Fibroblast of pulmonary artery (primary cell): Measurements from ENCODE around the gene CRYBB1.

ENCODE experiments used
- DNase-seq: peaks from one replicate; pipeline ENCODE4 v3.0.0-alpha.2; 2010; ENCODE audit warnings: low read depth
- H3K4me3 ChIP-seq: replicated peaks from 2 replicates; pipeline ENCODE4 v1.5.1; 2011; ENCODE audit warnings: low read depth, mild to moderate bottlenecking, control low read depth, low read length, moderate library complexity
- TF ChIP-seq, protein P1 (sequence below): IDR thresholded peaks from 2 replicates; pipeline ENCODE4 v1.5.1; 2011; ENCODE audit warnings: mild to moderate bottlenecking, control low read depth, low read length, inconsistent platforms; ENCODE audit errors: missing control alignments

CRYBB1 gene

DNA sequence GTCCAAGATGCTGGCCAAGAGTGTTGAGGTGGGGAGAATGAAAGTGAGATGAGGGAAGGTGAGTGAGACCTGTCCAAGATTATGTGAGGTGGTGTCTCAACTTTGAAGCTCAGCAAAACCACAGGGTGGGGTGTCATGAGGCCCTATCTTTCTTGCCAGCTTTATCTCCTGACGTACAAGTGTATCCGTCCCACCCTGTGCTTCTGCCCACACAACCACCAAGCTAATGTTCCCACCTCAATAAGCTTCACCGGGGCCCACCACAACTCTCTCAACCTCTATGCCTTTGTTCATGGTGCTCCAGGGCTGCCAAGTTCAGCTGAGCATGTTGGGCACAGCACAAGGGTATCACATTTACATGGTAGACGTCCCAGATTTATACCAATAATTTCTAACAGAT is 20.8 kb downstream of the CRYBB1 start:
- TF ChIP-seq, protein P1, sequence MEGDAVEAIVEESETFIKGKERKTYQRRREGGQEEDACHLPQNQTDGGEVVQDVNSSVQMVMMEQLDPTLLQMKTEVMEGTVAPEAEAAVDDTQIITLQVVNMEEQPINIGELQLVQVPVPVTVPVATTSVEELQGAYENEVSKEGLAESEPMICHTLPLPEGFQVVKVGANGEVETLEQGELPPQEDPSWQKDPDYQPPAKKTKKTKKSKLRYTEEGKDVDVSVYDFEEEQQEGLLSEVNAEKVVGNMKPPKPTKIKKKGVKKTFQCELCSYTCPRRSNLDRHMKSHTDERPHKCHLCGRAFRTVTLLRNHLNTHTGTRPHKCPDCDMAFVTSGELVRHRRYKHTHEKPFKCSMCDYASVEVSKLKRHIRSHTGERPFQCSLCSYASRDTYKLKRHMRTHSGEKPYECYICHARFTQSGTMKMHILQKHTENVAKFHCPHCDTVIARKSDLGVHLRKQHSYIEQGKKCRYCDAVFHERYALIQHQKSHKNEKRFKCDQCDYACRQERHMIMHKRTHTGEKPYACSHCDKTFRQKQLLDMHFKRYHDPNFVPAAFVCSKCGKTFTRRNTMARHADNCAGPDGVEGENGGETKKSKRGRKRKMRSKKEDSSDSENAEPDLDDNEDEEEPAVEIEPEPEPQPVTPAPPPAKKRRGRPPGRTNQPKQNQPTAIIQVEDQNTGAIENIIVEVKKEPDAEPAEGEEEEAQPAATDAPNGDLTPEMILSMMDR, result no peak
- H3K4me3 ChIP-seq, result no peak overlapping the region
- DNase-seq, result no peak

DNA sequence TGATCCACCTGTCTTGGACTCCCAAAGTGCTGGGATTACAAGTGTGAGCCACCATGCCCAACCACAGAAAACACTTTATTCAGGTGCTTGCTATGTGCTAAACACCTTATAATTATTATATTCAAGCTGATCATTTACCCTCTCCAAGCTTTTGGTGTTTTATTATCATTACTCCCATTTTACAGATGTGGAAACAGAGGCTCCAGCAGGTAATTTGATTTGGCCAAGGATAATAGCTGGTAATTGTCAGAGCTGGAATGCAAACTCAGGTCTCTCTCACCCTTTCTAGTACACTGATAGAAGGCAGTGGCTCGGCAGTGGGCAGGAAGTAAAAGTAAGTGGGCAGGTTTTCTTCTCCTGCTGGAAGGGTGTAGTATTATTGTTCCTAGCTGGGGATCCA is 24.1 kb downstream of the CRYBB1 start:
- DNase-seq, result no peak
- H3K4me3 ChIP-seq, result no peak overlapping the region
- TF ChIP-seq, protein P1, result no peak

GRCh38 chr22:26592421-26592891 is 25.4 kb downstream of the CRYBB1 start:
- H3K4me3 ChIP-seq, result no peak overlapping the region
- TF ChIP-seq, protein P1, result no peak
- no peak for DNase-seq

DNA sequence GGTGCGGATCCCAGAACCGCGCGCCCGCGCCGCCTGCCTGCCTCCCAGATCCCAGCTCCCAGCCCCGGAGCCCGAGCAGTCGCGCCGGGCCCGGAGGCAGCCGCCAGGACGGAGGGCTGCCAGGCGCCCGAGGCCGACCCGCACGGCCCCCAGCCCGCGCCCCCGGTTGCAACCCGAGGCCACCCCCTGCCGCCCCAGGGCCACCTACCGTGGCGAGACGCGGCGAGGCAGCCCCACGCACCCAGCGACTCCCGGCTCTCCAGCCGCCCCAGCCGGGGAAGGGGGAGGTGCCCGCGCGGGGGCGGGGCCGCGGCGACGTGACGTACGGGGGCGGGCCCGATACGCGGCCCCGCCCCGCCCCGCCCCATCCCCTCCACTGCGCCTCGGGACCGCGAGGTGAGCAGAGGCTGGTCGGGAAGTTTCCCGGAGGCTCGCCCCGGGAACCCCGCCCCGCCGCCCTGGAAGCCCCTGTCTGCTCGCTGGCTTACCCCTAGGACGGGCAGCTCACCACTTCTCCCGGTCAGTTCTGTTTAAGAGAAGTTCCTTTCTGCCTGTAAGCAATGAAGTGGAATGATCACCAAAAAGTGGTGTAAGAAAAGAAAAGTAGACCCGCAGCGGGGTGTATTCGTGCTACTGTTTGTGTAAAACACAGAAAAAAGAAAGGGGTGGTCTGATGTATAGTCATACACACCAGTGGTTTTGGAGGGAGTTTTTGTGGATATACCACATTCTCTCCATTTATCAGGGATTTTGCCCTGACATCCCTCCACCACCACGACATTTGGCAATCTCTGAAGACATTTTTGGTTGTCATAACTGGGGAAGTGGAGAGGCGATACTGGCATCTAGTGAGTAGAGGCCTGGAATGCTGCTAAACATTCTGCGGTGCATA is 27.7 kb downstream of the CRYBB1 start, which contains the start of gene TPST2:
TSS of gene TPST2 (minus strand) at position 288 of the 892 bp plus-strand sequence. CDS start 48,502 bp downstream, outside the sequence.
- TF ChIP-seq, protein P1, result no peak
- peak; percentile 69 for DNase-seq
- peak within 1 kb of the TSS; percentile 78 for H3K4me3 ChIP-seq

DNA sequence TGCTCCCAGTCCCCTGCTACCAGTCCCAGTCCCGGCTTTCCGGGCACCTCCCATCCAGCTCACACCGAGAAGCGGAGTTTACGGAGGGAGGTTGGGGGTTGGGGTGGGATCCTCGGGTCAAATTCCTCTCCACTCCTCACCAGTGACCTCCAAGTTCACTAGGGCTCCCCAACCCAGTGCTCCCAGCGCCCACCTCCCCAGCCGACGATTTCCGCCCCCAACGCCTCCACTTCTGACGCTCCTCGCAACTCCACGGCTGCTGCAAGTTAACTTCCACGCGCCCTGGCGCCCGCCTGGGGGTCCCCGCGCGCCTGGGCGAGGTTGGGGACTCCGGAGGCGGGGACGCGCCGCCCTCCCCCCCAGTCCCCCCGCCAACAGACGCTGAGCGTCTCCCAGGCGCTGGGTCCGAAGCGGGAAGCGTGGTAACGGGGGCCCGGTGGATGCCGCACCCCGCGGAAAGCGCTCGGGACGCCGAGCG is 28.4 kb downstream of the CRYBB1 start:
- DNase-seq, result no peak
- peak overlapping the region; percentile 78 for H3K4me3 ChIP-seq
- TF ChIP-seq, protein P1, result no peak

DNA sequence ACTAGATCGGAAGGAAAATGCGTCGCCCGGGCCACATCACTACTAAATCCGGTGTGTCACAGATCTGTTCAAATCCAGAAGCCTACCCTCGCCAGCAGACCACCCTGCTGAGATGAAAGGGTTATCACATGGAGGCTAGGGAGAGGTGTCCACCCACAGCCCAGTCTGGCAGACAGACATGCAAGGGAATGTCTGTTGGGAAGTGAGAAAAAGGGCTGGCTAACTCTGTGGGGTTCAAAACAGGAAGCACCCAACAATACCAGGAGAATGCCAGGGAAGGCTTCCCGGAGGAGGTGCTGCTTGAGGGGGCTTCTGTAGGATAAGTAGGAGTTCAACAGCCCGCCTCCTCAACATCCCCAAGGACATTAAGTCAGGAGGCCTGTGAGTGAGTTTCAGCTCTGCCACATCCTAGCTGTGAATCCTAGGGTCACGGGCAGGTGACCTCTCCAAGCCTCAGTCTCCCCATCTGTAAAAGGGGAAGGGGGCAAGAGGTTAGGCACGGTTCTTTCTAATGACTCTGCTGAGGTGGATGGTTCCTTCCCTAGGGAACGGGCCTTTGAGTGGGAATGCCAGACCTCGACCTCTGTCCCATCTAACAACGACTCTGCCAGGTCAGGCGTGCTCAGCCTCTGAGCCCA is 29.0 kb downstream of the CRYBB1 start:
- TF ChIP-seq, protein P1, result no peak
- H3K4me3 ChIP-seq, result peak overlapping the region; percentile 78
- no peak for DNase-seq
